ENCODE measurements around the gene PTDSS2. TPM values are rescaled to one million over a fixed set of nuclear protein-coding genes. Genes with fewer than 3 reads are reported as not detected.

Gene PTDSS2
- total and polyA plus RNA-seq, 4 donors = 5.1 to 15.6 (median 10.2) TPM

GRCh38 chr11:441043-441417 is 9.0 kb upstream of the PTDSS2 start:
- H3K9ac ChIP-seq (ENCODE audit: low read depth in 1 of 2, low read length in 2 of 2) = no peak overlapping the region
- H3K36me3 ChIP-seq (ENCODE audit: control insufficient read depth in 4 of 4, insufficient read depth in 3 of 4, low read depth in 1 of 4, low read length in 3 of 4) = no peaks in the 10 kb centered on the region
- peaks cover 0 to 8% (median 2%) of the 10 kb centered on the region in 4 donors for H3K4me1 ChIP-seq (ENCODE audit: control insufficient read depth in 4 of 4, insufficient read depth in 4 of 4, low read length in 3 of 4)
- TF ChIP-seq RXRA (IDR thresholded peaks at IDR 0.05) (no peak), EGR1 (IDR thresholded peaks at IDR 0.05; ENCODE audit: low read depth in 2 of 2) (no peak), CTCF (IDR thresholded peaks at IDR 0.05; ENCODE audit: low read depth, low read length, missing input control) (no peak), TAF1 (conservative IDR thresholded peaks at IDR 0.05) (no peak), ATF3 (IDR thresholded peaks at IDR 0.05) (no peak), HNF4G (IDR thresholded peaks at IDR 0.05) (no peak), REST (IDR thresholded peaks at IDR 0.05) (no peak), FOXA2 (IDR thresholded peaks at IDR 0.05) (no peak), GABPA (IDR thresholded peaks at IDR 0.05 in 1 of 2, conservative IDR thresholded peaks at IDR 0.05 in 1 of 2) (no peak), MAX (IDR thresholded peaks at IDR 0.05) (no peak), NR2F2 (IDR thresholded peaks at IDR 0.05) (no peak), HNF4A (conservative IDR thresholded peaks at IDR 0.05) (no peak), JUND (IDR thresholded peaks at IDR 0.05) (no peak), ZBTB33 (IDR thresholded peaks at IDR 0.05) (no peak), YY1 (IDR thresholded peaks at IDR 0.05) (no peak), RAD21 (IDR thresholded peaks at IDR 0.05) (no peak), SP1 (IDR thresholded peaks at IDR 0.05) (no peak), FOXA1 (IDR thresholded peaks at IDR 0.05) (no peak)
- DNase-seq (ENCODE audit: low spot score) = no peak
- 59% methylated on average over 13 of the region's 13 CpGs for WGBS
- H3K27me3 ChIP-seq (ENCODE audit: control insufficient read depth in 4 of 4, insufficient read depth in 4 of 4, low read length in 3 of 4) = no peaks in the 10 kb centered on the region
- H3K9me3 ChIP-seq (ENCODE audit: control insufficient read depth in 4 of 4, low read length in 3 of 4) = no peaks in the 10 kb centered on the region
- H3K27ac ChIP-seq (ENCODE audit: low read depth in 1 of 2, low read length in 2 of 2) = no peak overlapping the region
- no peak overlapping the region for H3K4me3 ChIP-seq (ENCODE audit: low read depth in 1 of 3, low read length in 3 of 3)
